Measurements from ENCODE around the gene PC.
A peak's percentile ranks its signal among the peaks of the same experiment; 100 is the strongest.
"Not testable (repeated sequence)": the region's sequence is repeated elsewhere in the genome, so short reads cannot be mapped to it uniquely, and the experiment has no call there.

The PC gene

GRCh38 chr11:66958232-66958955, at the start of gene PC:
TSS of gene PC (minus strand) at chr11:66958383. CDS start at chr11:66872159, 86,224 bp downstream.
- no peak for TF ChIP-seq CTCF (IDR thresholded peaks at IDR 0.05; ENCODE audit: insufficient read depth, low read depth, low read length, missing control alignments)
- DNase-seq (ENCODE audit: low read depth), result peak; percentile 100
- peak within 1 kb of the TSS; percentile 57 for H3K4me3 ChIP-seq (ENCODE audit: low read length)

DNA sequence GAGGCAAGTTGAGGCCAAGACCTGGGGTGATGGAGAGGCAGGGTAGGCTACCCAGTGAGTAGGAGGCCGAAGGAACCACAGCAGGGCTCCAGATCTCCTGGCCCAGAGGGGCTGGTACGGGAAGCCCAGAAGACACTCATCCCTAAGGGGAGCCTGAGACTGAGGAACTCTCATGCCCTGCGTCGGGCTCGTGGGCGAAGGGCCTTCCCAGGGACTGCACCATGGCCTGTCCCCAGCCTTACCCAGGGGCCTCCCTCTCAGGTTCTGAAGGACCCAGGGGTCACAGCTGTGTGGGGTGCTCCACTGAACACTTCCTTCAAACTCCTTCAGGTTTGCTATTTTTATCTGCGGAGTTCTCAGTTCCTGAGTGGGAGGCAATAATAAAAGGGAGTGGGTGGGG, 48.9 kb upstream of the PC start:
- DNase-seq (ENCODE audit: low read depth), result no peak
- no peak overlapping the region for H3K4me3 ChIP-seq (ENCODE audit: low read length)
- no peak for TF ChIP-seq CTCF (IDR thresholded peaks at IDR 0.05; ENCODE audit: insufficient read depth, low read depth, low read length, missing control alignments)

DNA sequence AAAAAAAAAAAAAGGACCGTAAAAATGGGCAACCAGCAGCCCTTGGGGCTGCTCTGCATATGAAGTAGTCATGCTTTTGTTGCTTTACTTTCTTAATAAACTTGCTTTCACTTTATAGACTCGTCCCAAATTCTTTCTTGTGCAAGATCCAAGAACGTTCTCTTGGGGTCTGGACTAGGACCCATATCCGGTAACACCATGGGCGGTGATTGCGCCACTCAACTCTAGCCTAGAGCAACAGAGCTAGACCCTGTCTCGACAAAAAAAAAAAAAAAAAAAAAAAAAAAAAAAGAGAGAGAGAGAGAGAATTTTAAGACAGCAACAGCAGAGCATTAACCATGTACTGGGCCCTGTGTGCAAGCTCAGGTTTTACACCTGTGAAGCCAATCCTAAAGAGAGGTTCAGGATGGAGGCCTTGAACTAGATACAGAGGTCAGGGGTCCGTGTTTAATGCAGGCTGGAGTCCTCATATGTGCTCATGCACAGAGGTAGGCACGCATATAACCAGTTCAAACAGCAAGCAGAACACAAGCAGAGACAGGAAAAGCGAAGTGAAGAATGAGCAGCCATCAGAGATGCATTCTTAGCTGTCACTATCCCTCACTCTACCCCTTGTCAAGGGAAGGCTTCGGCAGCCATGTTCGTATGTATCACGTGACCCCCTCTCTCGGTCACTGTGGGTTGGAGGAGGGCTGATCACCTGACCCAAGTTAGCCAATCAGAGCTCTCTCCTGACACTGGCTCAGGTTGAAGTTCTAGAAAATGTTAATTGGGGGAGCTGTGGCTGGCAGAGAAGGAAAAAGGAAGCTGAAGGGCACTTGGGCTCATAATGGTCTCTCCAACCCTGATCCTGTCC, 48.1 kb upstream of the PC start:
- peak; percentile 20 for DNase-seq (ENCODE audit: low read depth)
- H3K4me3 ChIP-seq (ENCODE audit: low read length), result no peak overlapping the region
- no peak for TF ChIP-seq CTCF (IDR thresholded peaks at IDR 0.05; ENCODE audit: insufficient read depth, low read depth, low read length, missing control alignments)

GRCh38 chr11:67005200-67005599, 47.0 kb upstream of the PC start:
- DNase-seq (ENCODE audit: low read depth), result not testable (repeated sequence)

DNA sequence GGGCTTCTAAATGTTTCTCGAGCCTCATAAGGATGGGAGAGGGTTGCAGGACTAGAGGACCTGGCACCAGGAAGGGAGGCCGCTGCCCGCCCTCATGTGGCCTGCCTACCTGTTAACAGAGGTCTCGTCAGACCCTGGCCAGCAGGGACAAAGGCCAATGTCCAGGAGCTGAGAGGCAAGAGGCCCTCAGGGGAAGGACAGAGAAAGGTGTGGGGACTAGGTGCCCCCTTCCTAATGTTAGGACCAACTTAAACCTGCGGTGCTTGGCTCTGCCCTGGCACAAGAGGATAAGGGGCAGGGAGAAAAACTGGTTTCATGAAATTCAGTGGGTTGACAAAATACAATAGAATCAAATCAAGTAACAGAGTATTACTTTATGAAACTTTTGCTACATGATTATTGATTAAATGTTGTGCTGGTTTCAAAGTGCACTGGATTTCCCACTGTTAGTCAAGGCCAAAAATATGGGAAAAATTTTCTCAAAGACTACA, 44.8 kb upstream of the PC start:
- no peak overlapping the region for H3K4me3 ChIP-seq (ENCODE audit: low read length)
- DNase-seq (ENCODE audit: low read depth), result no peak
- no peak for TF ChIP-seq CTCF (IDR thresholded peaks at IDR 0.05; ENCODE audit: insufficient read depth, low read depth, low read length, missing control alignments)

More at GRCh38 chr11:67005200-67005599, 47.0 kb upstream of the PC start:
- H3K4me3 ChIP-seq (ENCODE audit: low read length), result not testable (repeated sequence)

- no peak for DNase-seq (ENCODE audit: low read depth)
- no peak overlapping the region for H3K4me3 ChIP-seq (ENCODE audit: low read length)
- TF ChIP-seq CTCF (IDR thresholded peaks at IDR 0.05; ENCODE audit: insufficient read depth, low read depth, low read length, missing control alignments), result no peak
Observed at GRCh38 chr11:67002297-67002913, 44.2 kb upstream of the PC start.

DNA sequence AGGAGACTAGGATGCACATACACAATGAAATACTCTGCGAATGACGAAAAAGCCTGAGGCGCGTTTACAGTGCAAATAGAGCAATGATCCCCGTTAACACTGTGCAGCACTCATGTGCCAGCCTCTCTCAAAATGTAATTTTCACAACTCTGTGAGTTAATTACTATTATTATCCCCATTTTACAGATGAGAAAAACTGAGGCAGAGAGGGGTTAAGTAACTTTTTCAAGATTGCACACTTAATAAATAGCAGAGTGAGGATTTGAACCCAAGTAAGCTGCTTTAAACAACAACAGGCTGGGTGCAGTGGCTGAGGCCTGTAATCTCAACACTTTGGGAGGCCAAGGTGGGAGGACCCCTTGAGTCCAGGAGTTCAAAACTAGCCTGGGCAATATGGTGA, 43.1 kb upstream of the PC start:
- H3K4me3 ChIP-seq (ENCODE audit: low read length), result no peak overlapping the region
- TF ChIP-seq CTCF (IDR thresholded peaks at IDR 0.05; ENCODE audit: insufficient read depth, low read depth, low read length, missing control alignments), result no peak
- DNase-seq (ENCODE audit: low read depth), result peak; percentile 32

Measured in epithelial cell of esophagus (primary cell).